ENCODE results near the gene ENPEP.

- TF ChIP-seq, protein P1, sequence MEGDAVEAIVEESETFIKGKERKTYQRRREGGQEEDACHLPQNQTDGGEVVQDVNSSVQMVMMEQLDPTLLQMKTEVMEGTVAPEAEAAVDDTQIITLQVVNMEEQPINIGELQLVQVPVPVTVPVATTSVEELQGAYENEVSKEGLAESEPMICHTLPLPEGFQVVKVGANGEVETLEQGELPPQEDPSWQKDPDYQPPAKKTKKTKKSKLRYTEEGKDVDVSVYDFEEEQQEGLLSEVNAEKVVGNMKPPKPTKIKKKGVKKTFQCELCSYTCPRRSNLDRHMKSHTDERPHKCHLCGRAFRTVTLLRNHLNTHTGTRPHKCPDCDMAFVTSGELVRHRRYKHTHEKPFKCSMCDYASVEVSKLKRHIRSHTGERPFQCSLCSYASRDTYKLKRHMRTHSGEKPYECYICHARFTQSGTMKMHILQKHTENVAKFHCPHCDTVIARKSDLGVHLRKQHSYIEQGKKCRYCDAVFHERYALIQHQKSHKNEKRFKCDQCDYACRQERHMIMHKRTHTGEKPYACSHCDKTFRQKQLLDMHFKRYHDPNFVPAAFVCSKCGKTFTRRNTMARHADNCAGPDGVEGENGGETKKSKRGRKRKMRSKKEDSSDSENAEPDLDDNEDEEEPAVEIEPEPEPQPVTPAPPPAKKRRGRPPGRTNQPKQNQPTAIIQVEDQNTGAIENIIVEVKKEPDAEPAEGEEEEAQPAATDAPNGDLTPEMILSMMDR (IDR thresholded peaks at IDR 0.05) = no peak
- no peak for TF ChIP-seq POLR2A (IDR thresholded peaks at IDR 0.05)
Observed at GRCh38 chr4:110515676-110516075, 39.7 kb downstream of the ENPEP start.

All from heart left ventricle (tissue), 13 donors.